Amniotic stem cell (primary cell): ENCODE results near the gene NNT.
A peak's percentile ranks its signal among the peaks of the same experiment; 100 is the strongest.
"Not testable (repeated sequence)": the region's sequence is repeated elsewhere in the genome, so short reads cannot be mapped to it uniquely, and the experiment has no call there.

Experiments used
- DNase-seq: peaks from one replicate; lab custom pipeline; 2025; lab: John Stamatoyannopoulos, UW

The NNT gene

DNA sequence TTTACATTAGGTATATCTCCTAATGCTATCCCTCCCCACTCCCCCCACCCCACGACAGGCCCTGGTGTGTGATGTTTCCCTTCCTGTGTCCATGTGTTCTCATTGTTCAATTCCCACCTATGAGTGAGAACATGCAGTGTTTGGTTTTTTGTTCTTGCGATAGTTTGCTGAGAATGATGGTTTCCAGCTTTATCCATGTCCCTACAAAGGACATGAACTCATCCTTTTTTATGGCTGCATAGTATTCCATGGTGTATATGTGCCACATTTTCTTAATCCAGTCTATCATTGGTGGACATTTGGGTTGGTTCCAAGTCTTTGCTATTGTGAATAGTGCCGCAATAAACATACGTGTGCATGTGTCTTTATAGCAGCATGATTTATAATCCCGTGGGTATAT is 64.4 kb downstream of the NNT start:
- not testable (repeated sequence) for DNase-seq

GRCh38 chr5:43674536-43674935 is 71.6 kb downstream of the NNT start:
- DNase-seq, result peak; percentile 9

- DNase-seq, result no peak
Measured at GRCh38 chr5:43675357-43675756, 72.4 kb downstream of the NNT start.

- no peak for DNase-seq
Measured at GRCh38 chr5:43676083-43676840, 73.3 kb downstream of the NNT start.

GRCh38 chr5:43677253-43677652 is 74.3 kb downstream of the NNT start:
- DNase-seq, result no peak

GRCh38 chr5:43679214-43679613 is 76.2 kb downstream of the NNT start:
- DNase-seq, result no peak

DNA sequence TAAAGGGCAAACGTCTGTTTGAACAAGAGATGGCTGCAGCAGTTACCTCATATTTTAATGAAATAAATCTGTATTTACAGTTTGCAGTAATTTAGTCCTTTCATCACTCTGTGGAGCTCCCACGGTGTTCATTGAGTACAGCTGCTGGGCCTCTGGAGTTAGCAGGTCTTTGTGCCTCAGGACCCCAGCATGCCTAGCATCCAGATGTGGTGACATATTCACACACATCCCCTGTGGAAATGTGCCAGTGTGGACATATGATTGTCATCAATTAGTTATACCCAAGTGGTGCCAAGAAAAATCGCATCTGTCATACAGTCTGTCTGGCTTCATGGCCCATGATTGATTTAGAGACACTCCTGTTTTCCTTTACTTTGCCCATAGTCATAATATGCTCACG is 77.3 kb downstream of the NNT start:
- DNase-seq, result no peak

GRCh38 chr5:43683884-43684471 is 81.0 kb downstream of the NNT start:
- DNase-seq, result no peak

DNA sequence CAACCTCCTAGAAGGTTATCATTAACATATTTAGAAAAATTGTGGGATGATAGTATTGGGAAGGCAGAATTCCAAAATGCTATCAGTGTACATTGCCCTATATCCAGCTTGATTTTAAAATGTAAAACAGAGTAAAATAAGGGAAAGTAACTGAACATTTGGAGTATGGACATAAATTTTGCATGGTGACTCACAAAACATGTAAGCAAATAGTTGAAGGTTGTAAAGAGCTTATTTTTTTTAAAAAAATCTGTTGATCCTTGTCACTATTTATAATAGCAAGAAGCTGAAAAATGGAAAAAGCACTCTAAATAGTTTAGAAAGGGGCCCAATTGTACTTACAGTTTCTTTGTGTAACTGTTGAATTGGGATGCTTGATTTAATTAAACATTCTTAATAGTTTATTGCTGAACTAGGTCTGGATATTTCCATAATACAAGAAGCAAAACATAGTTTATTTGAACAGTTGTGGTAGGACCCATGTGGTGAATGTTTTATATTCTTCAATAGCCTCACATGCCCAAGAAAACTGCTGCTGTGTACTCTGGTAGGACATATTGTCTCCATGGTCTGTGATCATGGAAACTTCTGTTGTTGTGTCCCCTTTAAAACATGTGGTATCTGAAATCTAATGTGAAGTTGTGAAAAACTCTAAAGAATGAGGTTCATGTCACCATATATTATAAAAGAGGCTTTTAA is 82.4 kb downstream of the NNT start:
- no peak for DNase-seq

DNA sequence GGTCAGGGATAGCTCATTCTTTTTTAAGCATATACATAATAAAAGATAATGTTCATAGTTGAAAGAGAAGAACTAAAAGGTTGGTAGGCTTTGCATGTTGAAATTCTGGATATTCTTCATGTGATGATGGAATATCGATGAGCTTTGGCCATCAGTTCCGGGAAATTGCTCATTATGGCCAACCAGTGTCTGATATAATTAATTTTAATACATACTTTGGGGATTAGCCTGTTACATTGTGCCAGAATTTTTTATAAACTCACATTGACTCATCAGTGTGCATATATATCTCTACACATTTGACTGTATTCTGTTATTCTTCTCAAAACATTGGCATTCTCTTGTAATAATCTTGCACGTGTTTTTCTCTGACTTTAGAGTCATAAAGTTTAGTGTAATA is 84.3 kb downstream of the NNT start:
- no peak for DNase-seq

- no peak for DNase-seq
Measured at GRCh38 chr5:43691275-43691674, 88.3 kb downstream of the NNT start.

DNA sequence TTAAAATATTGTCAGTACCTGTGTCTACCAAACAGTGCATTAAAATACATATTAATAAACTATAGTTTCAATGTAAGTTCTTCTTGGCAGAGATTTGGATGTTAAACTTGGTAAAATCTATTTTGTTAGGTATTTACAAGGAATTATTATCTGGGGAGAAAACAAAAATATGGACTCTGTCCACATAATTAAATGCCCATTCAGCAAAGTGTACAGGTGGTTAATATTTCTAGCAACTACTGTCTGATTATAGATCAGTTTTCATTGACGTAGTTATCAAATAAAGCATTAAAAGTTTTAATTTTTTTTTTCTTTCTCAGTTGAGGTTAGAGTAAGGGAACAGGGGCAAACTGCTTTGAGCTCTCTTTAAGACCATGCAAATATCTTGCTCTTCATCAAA is 88.9 kb downstream of the NNT start:
- no peak for DNase-seq

- DNase-seq, result no peak
Measured at GRCh38 chr5:43693411-43693810, 90.4 kb downstream of the NNT start.

DNA sequence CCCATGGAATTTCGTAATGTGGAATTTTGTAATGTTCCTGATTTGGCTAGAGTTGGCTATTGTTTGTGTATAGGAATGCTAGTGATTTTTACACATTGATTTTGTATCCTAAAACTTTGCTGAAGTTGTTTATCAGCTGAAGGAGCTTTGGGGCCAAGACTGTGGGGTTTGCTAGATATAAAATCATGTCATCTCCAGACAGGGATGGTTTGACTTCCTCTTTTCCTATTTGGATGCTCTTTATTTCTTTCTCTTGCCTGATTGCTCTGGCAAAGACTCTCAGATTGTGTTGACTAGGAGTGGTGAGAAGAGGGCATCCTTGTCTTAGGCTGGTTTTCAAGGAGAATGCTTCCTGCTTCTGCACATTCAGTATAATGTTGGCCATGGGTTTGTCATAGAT is 91.0 kb downstream of the NNT start:
- no peak for DNase-seq

- not testable (repeated sequence) for DNase-seq
Measured at GRCh38 chr5:43696444-43696843, 93.5 kb downstream of the NNT start.

- DNase-seq, result no peak
Measured at GRCh38 chr5:43699910-43700309, 96.9 kb downstream of the NNT start.

- no peak for DNase-seq
Measured at GRCh38 chr5:43700601-43701000, 97.6 kb downstream of the NNT start.

DNA sequence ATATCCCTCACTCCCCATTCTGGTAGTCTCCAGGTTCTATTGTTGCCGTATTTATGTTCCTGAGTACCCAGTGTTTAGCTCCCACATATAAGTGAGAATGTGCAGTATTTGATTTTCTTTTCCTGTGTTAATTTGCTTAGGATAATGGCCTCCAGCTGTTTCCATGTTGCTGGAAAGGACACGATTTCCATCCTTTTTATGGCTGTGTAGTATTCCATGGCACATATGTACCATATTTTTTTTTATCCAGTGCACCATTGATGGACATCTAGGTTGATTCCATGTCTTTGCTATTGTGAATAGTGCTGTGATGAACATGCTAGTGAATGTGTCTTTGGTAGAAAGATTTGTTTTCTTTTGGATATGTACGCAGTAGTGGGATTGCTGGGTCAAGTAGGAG is 98.2 kb downstream of the NNT start:
- no peak for DNase-seq

DNA sequence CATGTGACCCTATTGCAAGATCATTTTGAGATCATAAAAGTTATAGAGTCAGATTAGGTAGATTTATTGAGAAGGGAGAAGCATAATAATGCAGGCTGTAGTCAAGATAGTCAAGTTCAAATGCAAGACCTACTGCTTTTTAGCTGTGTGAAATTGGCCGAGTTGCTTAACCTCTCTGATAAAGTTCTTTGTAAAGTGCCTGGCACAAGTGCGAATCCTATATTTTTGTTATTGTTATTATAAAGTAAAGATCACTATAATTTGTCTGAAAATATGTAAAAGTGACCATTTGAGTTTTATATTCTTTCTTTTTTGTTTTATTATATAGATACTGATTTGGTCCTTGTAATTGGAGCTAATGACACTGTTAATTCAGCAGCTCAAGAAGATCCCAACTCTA is 99.3 kb downstream of the NNT start:
- no peak for DNase-seq

DNA sequence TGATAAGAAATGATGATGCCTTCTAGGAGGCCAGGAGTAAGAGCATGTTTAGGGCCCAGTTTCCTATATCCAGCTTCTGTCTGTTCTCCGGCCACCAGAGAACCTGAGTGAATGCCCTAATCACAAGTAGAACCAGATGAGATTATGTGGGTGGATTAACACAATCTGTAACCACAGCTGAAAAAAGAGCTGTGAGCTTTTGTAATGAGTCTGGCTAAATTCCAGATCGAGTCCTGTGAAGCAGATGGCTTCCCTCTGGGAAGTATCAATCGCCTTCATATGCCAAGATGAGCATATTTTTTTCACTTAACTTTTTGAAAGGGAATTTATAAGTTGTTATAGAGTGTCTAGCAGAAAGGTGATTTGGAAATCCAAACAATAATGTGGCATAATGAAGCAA is 99.8 kb downstream of the NNT start:
- DNase-seq, result no peak

- DNase-seq, result no peak
Measured at GRCh38 chr5:43704243-43704642, 101.3 kb downstream of the NNT start.

DNA sequence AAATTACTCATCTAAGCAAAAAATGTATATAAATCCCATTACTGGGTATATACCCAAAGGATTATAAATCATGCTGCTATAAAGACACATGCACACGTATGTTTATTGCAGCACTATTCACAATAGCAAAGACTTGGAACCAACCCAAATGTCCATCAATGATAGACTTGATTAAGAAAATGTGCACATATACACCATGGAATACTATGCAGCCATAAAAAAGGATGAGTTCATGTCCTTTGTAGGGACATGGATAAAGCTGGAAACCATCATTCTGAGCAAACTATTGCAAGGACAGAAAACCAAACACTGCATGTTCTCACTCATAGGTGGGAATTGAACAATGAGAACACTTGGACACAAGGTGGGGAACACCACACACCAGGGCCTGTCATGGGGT is 103.6 kb downstream of the NNT start:
- DNase-seq, result not testable (repeated sequence)

GRCh38 chr5:43711496-43711895 is 108.5 kb downstream of the NNT start:
- no peak for DNase-seq
